ENCODE measurements around the gene CDH13.

CDH13 gene

GRCh38 chr16:83743241-83743640 is 1116.5 kb downstream of the CDH13 start:
- DNase-seq = no peak

DNA sequence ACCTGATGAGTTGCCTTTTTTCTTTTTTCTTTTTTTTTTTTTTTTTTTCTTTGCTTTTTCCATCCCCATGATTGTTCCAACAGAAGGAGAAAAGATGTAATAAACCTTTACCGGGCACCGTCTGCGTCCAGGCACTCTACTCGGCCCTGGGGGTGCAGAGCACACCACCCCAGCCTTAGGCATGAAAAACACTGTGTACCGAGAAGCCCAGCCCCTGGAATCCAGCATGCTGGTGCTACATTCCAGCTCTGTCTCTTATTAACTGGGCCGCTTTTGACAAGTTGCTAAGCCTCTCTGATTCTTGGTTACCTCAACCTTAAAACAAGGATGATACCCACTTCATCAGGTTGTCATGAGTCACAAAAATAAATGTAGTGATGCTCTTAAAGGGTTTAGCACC is 1117.0 kb downstream of the CDH13 start:
- no peak for DNase-seq

- DNase-seq = peak; percentile 39
Observed at GRCh38 chr16:83744441-83744981, 1117.7 kb downstream of the CDH13 start.

GRCh38 chr16:83746611-83747010 is 1119.8 kb downstream of the CDH13 start:
- DNase-seq = no peak

- DNase-seq = no peak
Observed at GRCh38 chr16:83747936-83748335, 1121.2 kb downstream of the CDH13 start.

- DNase-seq = no peak
Observed at GRCh38 chr16:83755391-83755790, 1128.6 kb downstream of the CDH13 start.

- no peak for DNase-seq
Observed at GRCh38 chr16:83762141-83762991, 1135.6 kb downstream of the CDH13 start.

DNA sequence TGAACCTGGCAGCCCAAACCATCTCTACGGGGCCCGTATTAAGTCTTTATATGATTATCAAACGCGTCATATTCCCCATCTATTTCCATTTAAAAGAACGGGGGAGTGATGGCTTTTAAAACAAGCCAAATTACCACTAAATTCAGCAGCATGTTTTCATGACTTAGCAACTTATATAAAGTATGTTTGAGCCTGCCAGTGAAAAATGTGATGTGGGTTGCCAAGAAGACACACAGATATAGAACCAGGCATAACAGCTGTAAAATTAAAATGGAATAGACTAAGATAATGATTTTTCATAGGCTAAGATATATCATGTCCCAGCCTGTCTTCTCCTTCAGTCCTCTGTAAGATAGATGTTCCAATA is 1136.2 kb downstream of the CDH13 start:
- DNase-seq = no peak

GRCh38 chr16:83768986-83769385 is 1142.2 kb downstream of the CDH13 start:
- DNase-seq = no peak

DNA sequence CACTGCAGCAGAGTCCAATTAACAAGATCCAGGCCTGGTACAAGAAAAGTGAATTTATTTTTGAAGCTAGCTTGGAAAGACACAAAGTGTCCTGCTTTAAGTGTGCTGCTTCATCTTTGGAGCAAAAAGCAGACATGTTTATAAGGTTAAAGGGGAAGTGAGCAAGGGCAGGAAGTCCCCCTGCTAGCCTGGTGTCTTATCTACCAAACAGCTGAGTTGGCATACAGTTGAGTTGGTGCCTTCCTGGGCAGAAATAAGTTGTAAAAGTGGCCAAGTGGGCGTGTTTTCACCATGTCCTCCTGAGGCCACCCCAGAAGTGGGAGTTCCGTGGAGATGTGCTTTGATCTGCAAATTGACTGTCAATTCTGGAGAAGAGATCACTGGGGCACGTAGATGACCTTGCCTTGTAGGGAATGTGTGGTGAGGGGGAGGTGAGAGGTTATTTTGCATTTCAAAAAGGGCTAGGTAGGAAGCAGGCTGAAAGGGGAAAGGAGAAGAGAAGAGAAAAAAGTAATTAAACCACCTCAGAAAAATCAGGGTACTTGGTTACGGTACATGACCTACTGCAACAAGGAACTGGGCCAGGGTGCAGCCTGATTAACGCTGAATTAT is 1142.7 kb downstream of the CDH13 start:
- DNase-seq = no peak

- DNase-seq = no peak
Observed at GRCh38 chr16:83771306-83771942, 1144.7 kb downstream of the CDH13 start.

DNA sequence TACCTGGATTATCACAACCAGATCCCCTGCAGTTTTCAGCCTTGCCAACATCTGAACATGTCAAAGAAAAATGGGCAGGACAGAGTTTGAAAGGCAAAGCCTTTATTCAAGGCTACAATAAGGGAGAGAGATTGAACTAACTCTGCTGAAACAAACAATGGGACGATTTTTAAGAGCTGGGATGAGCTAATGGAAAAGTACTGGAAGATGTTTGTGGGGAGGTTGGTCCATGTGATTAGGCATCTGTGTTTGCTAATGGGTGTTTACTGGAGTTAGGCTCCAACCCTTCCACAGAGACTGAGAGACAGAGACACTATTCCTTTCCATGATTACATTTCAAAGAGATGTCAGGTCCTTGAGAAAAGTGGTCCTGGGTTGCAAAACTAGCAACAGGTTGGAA is 1146.0 kb downstream of the CDH13 start:
- no peak for DNase-seq

GRCh38 chr16:83774066-83774465 is 1147.3 kb downstream of the CDH13 start:
- DNase-seq = no peak

DNA sequence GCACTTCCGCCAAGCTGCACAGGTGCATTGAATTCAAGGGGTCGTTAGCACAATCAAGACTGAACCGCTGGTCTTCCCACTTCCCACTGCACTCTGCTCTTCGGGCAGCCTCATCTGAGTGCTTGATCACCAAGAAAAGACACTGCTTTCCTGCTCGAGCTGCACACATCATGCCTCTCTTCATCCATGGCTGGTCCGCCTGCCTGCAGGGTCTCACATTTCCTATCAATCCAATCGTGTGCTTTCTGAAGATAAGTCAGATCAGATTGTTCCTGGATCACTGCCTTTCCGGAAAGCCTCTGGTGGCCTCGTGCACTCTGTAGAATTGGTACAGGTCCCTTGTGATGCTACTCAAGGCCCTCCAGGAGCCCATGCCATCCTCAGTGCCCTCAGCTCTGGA is 1150.2 kb downstream of the CDH13 start:
- DNase-seq = no peak

GRCh38 chr16:83779886-83780285 is 1153.1 kb downstream of the CDH13 start:
- no peak for DNase-seq

GRCh38 chr16:83785455-83785854 is 1158.7 kb downstream of the CDH13 start:
- no peak for DNase-seq

- DNase-seq = no peak
Observed at GRCh38 chr16:83789642-83790401, 1163.1 kb downstream of the CDH13 start.

DNA sequence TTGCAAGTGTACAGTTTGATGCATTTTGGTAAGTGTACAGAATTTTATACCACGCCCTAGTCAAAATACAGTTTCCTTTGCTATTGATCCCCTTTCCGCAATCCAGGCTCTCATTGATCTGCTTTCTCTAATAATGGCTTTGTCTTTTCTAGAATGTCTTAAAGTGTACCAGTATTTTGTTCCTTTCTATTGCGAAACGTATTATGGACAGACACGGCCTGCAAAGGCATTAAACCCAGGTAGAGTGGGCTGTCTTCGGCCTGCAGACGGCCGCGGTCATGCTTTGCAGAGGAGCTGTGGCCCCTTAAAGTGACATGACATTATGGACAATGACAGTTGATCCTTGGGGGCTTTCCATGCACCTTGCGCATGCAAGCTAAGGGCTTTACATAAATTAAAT is 1165.1 kb downstream of the CDH13 start:
- DNase-seq = no peak

- no peak for DNase-seq
Observed at GRCh38 chr16:83792391-83792790, 1165.6 kb downstream of the CDH13 start.

DNA sequence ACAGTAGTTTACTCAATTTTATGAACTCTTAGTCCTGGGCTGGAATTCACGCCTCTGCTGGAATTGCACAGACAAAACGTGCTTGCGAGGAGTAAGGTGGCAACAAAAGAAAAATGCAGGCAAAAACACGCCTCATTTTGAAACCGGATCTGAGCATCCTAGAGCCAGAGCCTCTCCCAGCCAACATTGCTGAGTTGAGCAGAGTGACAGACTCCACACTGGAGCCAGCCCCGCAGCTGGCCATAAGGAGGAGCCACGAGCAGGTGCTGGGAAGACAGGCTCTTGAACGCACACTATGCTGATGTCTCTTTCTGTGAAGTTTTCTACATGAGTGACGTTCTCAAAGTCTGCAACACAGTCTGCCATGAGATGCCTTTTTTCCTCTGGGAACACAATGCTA is 1166.4 kb downstream of the CDH13 start:
- DNase-seq = no peak

GRCh38 chr16:83794860-83795554 is 1168.2 kb downstream of the CDH13 start:
- no peak for DNase-seq

DNA sequence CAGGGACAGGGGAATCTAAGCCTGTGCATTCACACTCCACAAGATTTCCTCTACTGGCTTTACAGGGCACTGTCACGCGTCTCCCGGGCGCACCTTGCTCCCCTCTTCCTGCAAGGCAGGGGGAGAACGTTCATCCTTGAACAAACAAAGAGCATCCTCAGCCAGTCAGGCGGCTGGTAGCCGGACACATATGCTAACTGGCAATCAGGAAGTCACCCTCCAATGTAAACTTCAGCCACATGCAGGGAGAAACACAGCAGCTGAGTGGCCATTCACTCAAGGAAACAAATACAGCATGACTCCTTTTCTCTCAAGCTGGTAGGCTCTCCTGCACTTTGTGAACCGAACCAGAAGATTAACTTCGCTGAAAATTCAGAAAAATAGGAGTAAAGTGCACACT is 1170.2 kb downstream of the CDH13 start:
- no peak for DNase-seq

Measured in T1000 (cell line).